Breast epithelium (tissue), 3 donors: ENCODE data around the gene IMMP2L.

Experiments
- CTCF ChIP-seq, 3 donors: fragments of 450-650 bp; IDR thresholded peaks; one replicate each; pipeline ENCODE4 v1.5.1; 2016 to 2017; ENCODE audit warnings: antibody characterized with exemption in 3 of 3, mild to moderate bottlenecking in 3 of 3, moderate library complexity in 3 of 3
- POLR2A ChIP-seq: fragments of 450-650 bp; IDR thresholded peaks from one replicate; pipeline ENCODE4 v1.6.1; 2016; ENCODE audit warnings: antibody characterized with exemption, mild to moderate bottlenecking, moderate library complexity
- POLR2AphosphoS5 ChIP-seq, 3 donors: sonication (generic); formaldehyde crosslinking; IDR thresholded peaks; one replicate each; pipeline ENCODE4 v1.6.1; 2017; ENCODE audit warnings: antibody characterized with exemption in 3 of 3

- no peak for TF ChIP-seq POLR2A
- no peak for TF ChIP-seq CTCF (IDR thresholded peaks at IDR 0.05)
- TF ChIP-seq POLR2AphosphoS5 (IDR thresholded peaks at IDR 0.05): no peak
Observed at GRCh38 chr7:110676785-110677184, 885.5 kb downstream of the IMMP2L start.
